CD4-positive, alpha-beta T cell (primary cell): ENCODE measurements around the gene SUGT1. TPM values are rescaled to one million over a fixed set of nuclear protein-coding genes. Genes with fewer than 3 reads are reported as not detected.
"Not testable (repeated sequence)": the region's sequence is repeated elsewhere in the genome, so short reads cannot be mapped to it uniquely, and the experiment has no call there.

Source experiments
- ATAC-seq: fragments of 200-7000 bp; cut with Tn5 transposase; one replicate; pipeline ENCODE4 v1.10.0; 2022; ENCODE audit warnings: mild to moderate bottlenecking; ENCODE audit not compliant: poor library complexity
- CTCF ChIA-PET: fragments of 350-600 bp; sonication (Branson Sonifier 250); formaldehyde crosslinking; loops from one replicate; lab custom pipeline; 2021; ENCODE audit warnings: antibody characterized with exemption, inconsistent platforms; lab: Charles Lee
- POLR2A ChIA-PET: fragments of 350-600 bp; sonication (Branson Sonifier 250); formaldehyde crosslinking; loops from one replicate; lab custom pipeline; 2021; ENCODE audit warnings: antibody characterized with exemption, inconsistent platforms; lab: Charles Lee
- DNase-seq, 14 experiments: peaks; one replicate each; pipeline ENCODE4 v3.0.0-alpha.2; 2013 to 2020; ENCODE audit warnings: mixed read lengths in 2 of 14
- H3K27ac ChIP-seq, 2 donors: one replicate each; pipeline versions ENCODE4 v1.5.1 to v1.7.0; 2013; ENCODE audit warnings: low read length in 2 of 2, low read depth in 1 of 2, mild to moderate bottlenecking in 1 of 2
- H3K27me3 ChIP-seq, 2 experiments: 1 replicate in 1 of 2; 2 replicates in 1 of 2; pipeline versions ENCODE4 v1.6.1 to v1.7.0; 2013; ENCODE audit warnings: low read length in 2 of 2, control low read depth in 1 of 2, mild to moderate bottlenecking in 1 of 2, moderate library complexity in 1 of 2; ENCODE audit not compliant: insufficient read depth in 2 of 2, control insufficient read depth in 1 of 2
- H3K36me3 ChIP-seq: one replicate; pipeline ENCODE4 v1.6.1; 2013; ENCODE audit warnings: low read length, control low read depth; ENCODE audit not compliant: insufficient read depth
- H3K4me1 ChIP-seq: one replicate; pipeline ENCODE4 v1.6.1; 2013; ENCODE audit warnings: low read length, control low read depth; ENCODE audit not compliant: insufficient read depth
- H3K4me3 ChIP-seq: one replicate; pipeline ENCODE4 v1.5.1; 2013; ENCODE audit warnings: mild to moderate bottlenecking, low read length, moderate library complexity
- H3K9me3 ChIP-seq, 2 experiments: 1 replicate in 1 of 2; 2 replicates in 1 of 2; pipeline versions ENCODE4 v1.6.1 to v1.7.0; 2013; ENCODE audit warnings: low read length in 2 of 2, mild to moderate bottlenecking in 2 of 2, control low read depth in 1 of 2, moderate library complexity in 1 of 2; ENCODE audit not compliant: control insufficient read depth in 1 of 2, insufficient read depth in 1 of 2
- H3K27ac Mint-ChIP-seq: one replicate; pipeline ENCODE4 v1.8.0; 2020; ENCODE audit warnings: mixed read lengths
- H3K27me3 Mint-ChIP-seq: one replicate; pipeline ENCODE4 v1.8.0; 2021; ENCODE audit warnings: mixed read lengths
- H3K36me3 Mint-ChIP-seq: one replicate; pipeline ENCODE4 v1.8.0; 2021; ENCODE audit warnings: low read depth, mixed read lengths
- H3K4me1 Mint-ChIP-seq: one replicate; pipeline ENCODE4 v1.8.0; 2021; ENCODE audit warnings: low read depth, mixed read lengths
- H3K4me3 Mint-ChIP-seq: one replicate; pipeline ENCODE4 v1.8.0; 2020; ENCODE audit warnings: mild to moderate bottlenecking, mixed read lengths
- H3K9me3 Mint-ChIP-seq: one replicate; pipeline ENCODE4 v1.8.0; 2020; ENCODE audit warnings: mixed read lengths
- intact Hi-C, 2 experiments: fragments of 100-400 bp; cut with DNase I in 1 of 2; cut with micrococcal nuclease in 1 of 2; formaldehyde crosslinking; loops; one replicate each; pipeline versions ENCODE4 v1.15.1 to v1.9.0; 2023 to 2025; cut with DNase I, micrococcal nuclease
- total RNA-seq, 174 experiments: library from RNA in 2 of 174; stranded (reverse) in 2 of 174; gene quantifications; one replicate each; pipeline ENCODE4 v1.2.3 and lab custom pipeline; 2021 to 2026
- TF ChIP-seq, protein P1 (sequence below): fragments of 200-600 bp; IDR thresholded peaks from one replicate; pipeline ENCODE4 v1.8.0; 2022; ENCODE audit warnings: antibody characterized with exemption, mild to moderate bottlenecking

Gene SUGT1
- total RNA-seq, 2 experiments from 2014 or later = 18.5 to 20.1 TPM

DNA sequence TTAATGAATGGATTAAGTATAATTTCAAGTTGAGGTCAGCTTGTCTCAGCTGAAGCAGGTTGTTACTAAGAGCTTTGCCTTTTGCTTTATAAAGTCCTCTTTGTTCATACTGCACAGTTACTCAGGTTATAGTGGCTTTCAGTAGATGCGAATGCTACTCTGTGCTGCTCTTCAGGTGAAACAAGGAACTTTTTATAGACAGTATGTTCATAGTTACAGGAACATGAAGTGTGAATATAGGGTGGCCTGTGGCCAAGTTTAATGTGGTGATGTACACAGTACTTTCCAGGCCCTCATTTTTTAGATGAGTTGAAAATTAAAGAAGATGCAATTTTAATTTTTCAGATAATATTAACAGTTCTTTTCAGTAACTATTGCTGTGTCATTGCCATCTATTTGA lies 20.8 kb downstream of the SUGT1 start:
- no peaks in the 10 kb centered on the region for H3K9me3 Mint-ChIP-seq
- H3K36me3 Mint-ChIP-seq = peaks cover 73% of the 10 kb centered on the region
- H3K27me3 ChIP-seq = no peaks in the 10 kb centered on the region
- H3K4me1 ChIP-seq = no peaks in the 10 kb centered on the region
- TF ChIP-seq, protein P1, sequence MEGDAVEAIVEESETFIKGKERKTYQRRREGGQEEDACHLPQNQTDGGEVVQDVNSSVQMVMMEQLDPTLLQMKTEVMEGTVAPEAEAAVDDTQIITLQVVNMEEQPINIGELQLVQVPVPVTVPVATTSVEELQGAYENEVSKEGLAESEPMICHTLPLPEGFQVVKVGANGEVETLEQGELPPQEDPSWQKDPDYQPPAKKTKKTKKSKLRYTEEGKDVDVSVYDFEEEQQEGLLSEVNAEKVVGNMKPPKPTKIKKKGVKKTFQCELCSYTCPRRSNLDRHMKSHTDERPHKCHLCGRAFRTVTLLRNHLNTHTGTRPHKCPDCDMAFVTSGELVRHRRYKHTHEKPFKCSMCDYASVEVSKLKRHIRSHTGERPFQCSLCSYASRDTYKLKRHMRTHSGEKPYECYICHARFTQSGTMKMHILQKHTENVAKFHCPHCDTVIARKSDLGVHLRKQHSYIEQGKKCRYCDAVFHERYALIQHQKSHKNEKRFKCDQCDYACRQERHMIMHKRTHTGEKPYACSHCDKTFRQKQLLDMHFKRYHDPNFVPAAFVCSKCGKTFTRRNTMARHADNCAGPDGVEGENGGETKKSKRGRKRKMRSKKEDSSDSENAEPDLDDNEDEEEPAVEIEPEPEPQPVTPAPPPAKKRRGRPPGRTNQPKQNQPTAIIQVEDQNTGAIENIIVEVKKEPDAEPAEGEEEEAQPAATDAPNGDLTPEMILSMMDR = no peak
- ChIA-PET CTCF (no interaction called here), POLR2A (no interaction called here)
- H3K9me3 ChIP-seq = no peaks in the 10 kb centered on the region
- ATAC-seq (no peak), DNase-seq (no peak)
- no peaks in the 10 kb centered on the region for H3K27me3 Mint-ChIP-seq
- H3K27ac ChIP-seq = no peak overlapping the region
- peaks cover 55% of the 10 kb centered on the region for H3K36me3 ChIP-seq
- intact Hi-C loops = no loop called here
- no peak overlapping the region for H3K27ac Mint-ChIP-seq
- peaks cover 18% of the 10 kb centered on the region for H3K4me1 Mint-ChIP-seq
- H3K4me3 Mint-ChIP-seq = no peak overlapping the region
- H3K4me3 ChIP-seq = no peak overlapping the region

DNA sequence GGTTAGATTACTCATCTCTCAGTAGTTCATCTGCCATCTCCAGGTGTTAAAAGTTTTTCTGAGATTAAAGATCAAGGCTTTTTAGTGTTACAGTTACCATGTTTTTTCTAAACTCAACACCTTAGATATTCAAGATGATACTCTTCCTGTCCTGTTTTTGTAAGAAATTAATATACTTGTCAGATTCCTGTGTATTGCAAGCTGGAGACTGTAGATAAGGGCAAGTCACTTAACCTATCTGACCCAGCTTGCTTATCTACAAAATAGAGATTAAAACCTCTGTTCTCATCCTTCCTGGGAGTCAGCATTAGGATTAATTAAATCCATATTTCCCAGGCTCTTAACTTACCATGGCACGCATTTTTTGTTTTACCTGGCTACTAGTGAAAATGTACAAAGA lies 25.2 kb downstream of the SUGT1 start:
- no peaks in the 10 kb centered on the region for H3K27me3 Mint-ChIP-seq
- intact Hi-C loops = no loop called here
- H3K27me3 ChIP-seq = no peaks in the 10 kb centered on the region
- peaks cover 83% of the 10 kb centered on the region for H3K36me3 Mint-ChIP-seq
- H3K4me3 Mint-ChIP-seq = no peak overlapping the region
- no peak overlapping the region for H3K27ac ChIP-seq
- DNase-seq (no peak), ATAC-seq (no peak)
- TF ChIP-seq, protein P1 = no peak
- no peaks in the 10 kb centered on the region for H3K9me3 Mint-ChIP-seq
- no peaks in the 10 kb centered on the region for H3K9me3 ChIP-seq
- H3K27ac Mint-ChIP-seq = no peak overlapping the region
- H3K36me3 ChIP-seq = peaks cover 68% of the 10 kb centered on the region
- H3K4me3 ChIP-seq = no peak overlapping the region
- peaks cover 6% of the 10 kb centered on the region for H3K4me1 Mint-ChIP-seq
- ChIA-PET POLR2A (interaction anchor here (1.0 kb wide), 1 partner anchor 61 kb away, joined by 3 read pairs; no protein-coding TSS in a partner anchor), CTCF (no interaction called here)
- H3K4me1 ChIP-seq = no peaks in the 10 kb centered on the region

DNA sequence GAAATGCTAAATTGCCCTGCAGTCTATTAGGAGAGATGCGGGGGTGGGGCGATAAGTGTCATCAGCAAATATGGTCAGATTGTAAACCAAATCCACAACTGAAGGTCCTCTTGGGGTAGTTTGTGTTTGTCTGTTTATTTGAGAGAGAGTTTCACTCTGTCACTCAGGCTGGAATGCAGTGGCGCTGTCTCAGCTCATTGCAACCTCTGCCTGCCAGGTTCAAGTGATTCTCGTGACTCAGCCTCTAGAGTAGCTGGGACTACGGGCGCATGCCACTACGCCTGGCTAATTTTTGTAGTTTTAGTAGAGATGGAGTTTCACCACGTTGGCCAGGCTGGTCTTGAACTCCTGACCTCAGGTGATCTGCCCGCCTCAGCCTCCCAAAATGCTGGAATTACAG lies 33.2 kb downstream of the SUGT1 start:
- ATAC-seq, H3K4me3 Mint-ChIP-seq, H3K27ac Mint-ChIP-seq, CTCF ChIA-PET, H3K4me1 Mint-ChIP-seq, intact Hi-C loops, H3K4me3 ChIP-seq, H3K9me3 Mint-ChIP-seq, POLR2A ChIA-PET, H3K9me3 ChIP-seq, DNase-seq, H3K27me3 Mint-ChIP-seq, H3K27ac ChIP-seq, H3K4me1 ChIP-seq, H3K27me3 ChIP-seq: not testable (repeated sequence)
- peaks cover 95% of the 10 kb centered on the region for H3K36me3 Mint-ChIP-seq
- H3K36me3 ChIP-seq = peaks cover 49% of the 10 kb centered on the region

- Histone ChIP-seq H3K27ac (no peak overlapping the region), H3K27me3 (no peaks in the 10 kb centered on the region), H3K4me1 (no peaks in the 10 kb centered on the region), H3K9me3 (no peaks in the 10 kb centered on the region), H3K4me3 (no peak overlapping the region), H3K36me3 (peaks cover 43% of the 10 kb centered on the region)
- H3K4me1 Mint-ChIP-seq = peaks cover 10% of the 10 kb centered on the region
- H3K9me3 Mint-ChIP-seq = no peaks in the 10 kb centered on the region
- ATAC-seq = no peak
- no peak for DNase-seq
- H3K27ac Mint-ChIP-seq = no peak overlapping the region
- no peak overlapping the region for H3K4me3 Mint-ChIP-seq
- TF ChIP-seq, protein P1 = no peak
- ChIA-PET CTCF (no interaction called here), POLR2A (no interaction called here)
- peaks cover 93% of the 10 kb centered on the region for H3K36me3 Mint-ChIP-seq
- H3K27me3 Mint-ChIP-seq = no peaks in the 10 kb centered on the region
- intact Hi-C loops = no loop called here
Observed at GRCh38 chr13:52686376-52686775, 33.7 kb downstream of the SUGT1 start.
